LNCaP clone FGC (cell line): ENCODE measurements around the gene ADGRV1.
"Not testable (repeated sequence)": the region's sequence is repeated elsewhere in the genome, so short reads cannot be mapped to it uniquely, and the experiment has no call there.

ENCODE experiments used
- DNase-seq: peaks from one replicate; pipeline ENCODE4 v3.0.0-alpha.2; 2011; ENCODE audit warnings: low read depth
- H3K4me3 ChIP-seq: 2 replicates; pipeline ENCODE4 v1.5.1; 2011; ENCODE audit warnings: mild to moderate bottlenecking, low read depth, low read length, control low read depth
- TF ChIP-seq, protein P1 (sequence below): IDR thresholded peaks from 2 replicates; pipeline ENCODE4 v1.5.1; 2012; ENCODE audit warnings: mild to moderate bottlenecking; ENCODE audit not compliant: control insufficient read depth, insufficient read depth; ENCODE audit errors: extremely low read depth

Gene ADGRV1

DNA sequence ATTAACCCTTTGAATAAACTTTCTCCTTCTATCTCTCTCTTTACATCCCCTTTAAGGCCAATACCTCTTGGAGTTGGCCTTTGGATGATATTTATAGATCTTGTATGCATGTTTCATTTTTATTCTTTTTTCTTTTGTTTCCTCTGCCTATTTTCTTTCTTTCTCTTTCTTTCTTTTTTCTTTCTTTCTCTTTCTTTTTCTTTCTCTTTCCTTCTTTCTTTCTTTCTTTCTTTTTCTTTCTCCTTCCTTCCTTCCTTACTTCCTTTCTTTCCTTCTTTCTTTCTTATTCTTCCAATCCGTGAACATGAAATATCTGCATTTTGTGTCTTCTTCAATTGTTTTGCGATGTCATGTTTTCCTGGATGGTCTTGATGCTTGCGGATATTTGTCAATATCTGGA, 276.1 kb downstream of the ADGRV1 start:
- H3K4me3 ChIP-seq = no peak overlapping the region
- TF ChIP-seq, protein P1, sequence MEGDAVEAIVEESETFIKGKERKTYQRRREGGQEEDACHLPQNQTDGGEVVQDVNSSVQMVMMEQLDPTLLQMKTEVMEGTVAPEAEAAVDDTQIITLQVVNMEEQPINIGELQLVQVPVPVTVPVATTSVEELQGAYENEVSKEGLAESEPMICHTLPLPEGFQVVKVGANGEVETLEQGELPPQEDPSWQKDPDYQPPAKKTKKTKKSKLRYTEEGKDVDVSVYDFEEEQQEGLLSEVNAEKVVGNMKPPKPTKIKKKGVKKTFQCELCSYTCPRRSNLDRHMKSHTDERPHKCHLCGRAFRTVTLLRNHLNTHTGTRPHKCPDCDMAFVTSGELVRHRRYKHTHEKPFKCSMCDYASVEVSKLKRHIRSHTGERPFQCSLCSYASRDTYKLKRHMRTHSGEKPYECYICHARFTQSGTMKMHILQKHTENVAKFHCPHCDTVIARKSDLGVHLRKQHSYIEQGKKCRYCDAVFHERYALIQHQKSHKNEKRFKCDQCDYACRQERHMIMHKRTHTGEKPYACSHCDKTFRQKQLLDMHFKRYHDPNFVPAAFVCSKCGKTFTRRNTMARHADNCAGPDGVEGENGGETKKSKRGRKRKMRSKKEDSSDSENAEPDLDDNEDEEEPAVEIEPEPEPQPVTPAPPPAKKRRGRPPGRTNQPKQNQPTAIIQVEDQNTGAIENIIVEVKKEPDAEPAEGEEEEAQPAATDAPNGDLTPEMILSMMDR = no peak
- DNase-seq = no peak

DNA sequence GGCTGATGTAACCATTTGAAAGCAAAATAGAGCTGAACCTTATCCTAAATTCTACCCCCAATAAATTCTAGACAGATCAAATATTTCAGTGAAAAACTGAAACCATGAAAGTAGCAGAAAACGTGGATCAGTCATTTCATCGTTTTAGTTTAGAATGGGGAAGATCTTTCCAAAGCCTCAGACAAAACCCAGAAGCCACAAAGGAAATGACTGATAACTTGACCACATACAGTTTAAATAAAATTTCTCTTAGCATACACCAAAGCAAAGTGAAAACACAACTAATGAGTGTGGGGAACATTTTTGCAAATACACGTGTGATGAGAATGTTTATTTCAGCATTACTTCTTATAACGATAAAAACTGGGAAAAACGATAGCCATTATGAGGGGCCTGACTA, 284.8 kb downstream of the ADGRV1 start:
- no peak for DNase-seq
- H3K4me3 ChIP-seq = no peak overlapping the region

DNA sequence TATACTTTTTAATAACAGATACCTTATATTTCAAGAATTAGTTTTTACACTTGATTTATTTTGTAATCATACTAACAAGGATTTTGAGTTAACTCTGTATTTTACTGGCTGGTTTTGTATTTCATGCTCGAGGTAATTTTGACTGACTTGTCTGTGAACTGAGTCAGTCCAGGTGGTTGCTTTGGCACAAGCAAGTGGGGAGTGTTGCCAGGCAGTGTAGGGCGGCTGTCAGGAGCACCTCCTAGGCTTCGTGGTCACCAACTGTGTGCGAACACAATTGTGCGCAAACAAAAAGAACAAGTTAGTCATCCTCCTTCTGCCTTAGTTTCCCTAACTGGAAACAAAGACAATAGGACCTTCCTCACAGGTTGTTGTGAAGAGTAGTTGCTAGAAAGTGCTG, 286.3 kb downstream of the ADGRV1 start:
- TF ChIP-seq, protein P1 = no peak
- DNase-seq = no peak

More for the DNA sequence above, 284.8 kb downstream of the ADGRV1 start:
- TF ChIP-seq, protein P1 = no peak

DNA sequence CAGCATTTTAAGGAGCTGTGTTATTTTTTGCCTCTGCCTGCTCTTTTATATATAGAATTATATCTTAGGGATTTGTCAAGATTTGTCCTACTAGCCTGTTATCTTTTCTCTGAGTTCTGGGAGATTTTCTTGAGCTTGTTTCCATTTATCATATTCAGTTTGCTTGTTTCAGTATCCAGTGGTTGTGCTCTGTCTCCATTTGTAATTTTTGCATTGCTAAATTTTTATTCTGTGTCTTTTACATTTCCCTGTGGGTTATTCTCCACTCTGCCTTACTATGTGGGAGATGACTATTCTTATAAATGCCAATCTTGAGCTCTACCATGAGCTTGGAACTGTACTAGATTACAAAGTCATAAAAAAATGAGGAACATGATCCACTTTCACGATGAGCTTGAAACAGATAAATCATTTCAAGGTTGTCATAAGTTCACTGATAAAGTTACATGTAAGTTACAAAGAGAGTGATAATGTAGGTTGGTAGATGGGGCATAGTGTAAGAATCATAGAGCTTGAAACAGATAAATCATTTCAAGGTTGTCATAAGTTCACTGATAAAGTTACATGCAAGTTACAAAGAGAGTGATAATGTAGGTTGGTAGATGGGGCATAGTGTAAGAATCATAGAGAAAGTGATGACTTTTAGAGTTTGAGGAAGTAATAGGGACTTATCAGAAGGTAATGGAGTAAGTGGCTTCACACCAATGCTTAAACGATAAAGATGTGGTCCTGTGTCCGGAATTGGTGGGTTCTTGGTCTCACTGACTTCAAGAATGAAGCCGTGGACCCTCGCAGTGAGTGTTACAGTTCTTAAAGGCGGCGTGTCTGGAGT, 287.3 kb downstream of the ADGRV1 start:
- H3K4me3 ChIP-seq = no peak overlapping the region
- DNase-seq = no peak
- TF ChIP-seq, protein P1 = no peak

More for the DNA sequence above, 286.3 kb downstream of the ADGRV1 start:
- H3K4me3 ChIP-seq = no peak overlapping the region

DNA sequence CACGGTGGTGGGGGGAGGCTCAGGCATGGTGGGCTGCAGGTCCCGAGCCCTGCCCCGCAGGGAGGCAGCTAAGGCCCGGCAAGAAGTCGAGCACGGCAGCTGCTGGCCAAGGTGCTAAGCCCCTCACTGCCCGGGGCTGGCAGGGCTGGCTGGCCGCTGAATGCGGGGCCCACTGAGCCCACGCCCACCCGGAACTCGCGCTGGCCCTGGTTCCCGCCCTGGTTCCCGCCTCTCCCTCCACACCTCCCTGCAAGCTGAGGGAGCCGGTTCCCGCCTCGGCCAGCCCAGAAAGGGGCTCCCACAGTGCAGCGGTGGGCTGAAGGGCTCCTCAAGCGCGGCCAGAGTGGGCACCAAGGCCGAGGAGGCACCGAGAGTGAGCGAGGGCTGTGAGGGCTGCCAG, 289.0 kb downstream of the ADGRV1 start:
- not testable (repeated sequence) for DNase-seq, H3K4me3 ChIP-seq

DNA sequence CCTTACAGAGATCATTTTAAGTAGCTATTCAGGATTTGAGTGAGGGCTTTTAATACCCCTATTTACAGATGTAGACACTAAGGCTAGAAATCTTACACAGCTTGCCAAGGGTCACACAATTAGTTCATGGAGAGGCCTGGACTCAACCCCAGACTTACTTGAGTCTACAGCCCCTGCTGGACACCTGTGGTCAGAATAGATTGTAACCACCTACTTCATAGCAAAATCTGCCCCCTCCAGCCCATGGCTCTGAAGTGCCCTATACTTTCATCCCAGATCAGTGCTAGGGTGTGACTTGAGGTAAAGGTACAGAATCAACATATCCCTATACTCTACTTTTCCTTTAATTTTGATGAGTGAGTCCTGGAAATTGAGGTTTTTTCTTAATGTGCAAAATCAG, 291.3 kb downstream of the ADGRV1 start:
- TF ChIP-seq, protein P1 = no peak
- no peak overlapping the region for H3K4me3 ChIP-seq
- no peak for DNase-seq

DNA sequence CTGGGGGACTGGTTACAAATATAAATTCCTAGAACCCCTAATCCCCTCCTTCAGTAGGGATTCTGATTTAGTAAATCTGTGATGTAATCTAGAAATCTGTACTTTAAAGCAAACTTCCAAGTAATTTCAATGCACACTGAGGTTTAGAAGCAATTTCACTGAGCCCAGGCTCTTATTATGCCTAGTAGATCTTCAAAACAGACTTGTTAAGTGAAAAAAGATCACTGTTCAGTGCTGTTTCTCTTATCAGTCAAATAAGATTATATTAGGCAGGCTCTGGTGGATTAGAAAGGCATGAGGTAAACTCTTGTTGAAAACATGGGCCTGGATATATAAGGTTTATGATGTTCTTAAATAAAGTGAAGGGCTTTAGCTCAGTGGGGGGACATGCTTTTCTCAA, 293.9 kb downstream of the ADGRV1 start:
- TF ChIP-seq, protein P1 = no peak
- no peak overlapping the region for H3K4me3 ChIP-seq
- no peak for DNase-seq
